CD4-positive, alpha-beta T cell (primary cell): ENCODE data around the gene MYO3B. TPM values are rescaled to one million over a fixed set of nuclear protein-coding genes. Genes with fewer than 3 reads are reported as not detected.

Source experiments
- ATAC-seq: fragments of 200-7000 bp; cut with Tn5 transposase; one replicate; pipeline ENCODE4 v1.10.0; 2022; ENCODE audit warnings: mild to moderate bottlenecking; ENCODE audit not compliant: poor library complexity
- CTCF ChIA-PET: fragments of 350-600 bp; sonication (Branson Sonifier 250); formaldehyde crosslinking; loops from one replicate; lab custom pipeline; 2021; ENCODE audit warnings: antibody characterized with exemption, inconsistent platforms; lab: Charles Lee
- POLR2A ChIA-PET: fragments of 350-600 bp; sonication (Branson Sonifier 250); formaldehyde crosslinking; loops from one replicate; lab custom pipeline; 2021; ENCODE audit warnings: antibody characterized with exemption, inconsistent platforms; lab: Charles Lee
- DNase-seq, 14 experiments: peaks; one replicate each; pipeline ENCODE4 v3.0.0-alpha.2; 2013 to 2020; ENCODE audit warnings: mixed read lengths in 2 of 14
- H3K27ac ChIP-seq, 2 donors: one replicate each; pipeline versions ENCODE4 v1.5.1 to v1.7.0; 2013; ENCODE audit warnings: low read length in 2 of 2, low read depth in 1 of 2, mild to moderate bottlenecking in 1 of 2
- H3K27me3 ChIP-seq, 2 experiments: 1 replicate in 1 of 2; 2 replicates in 1 of 2; pipeline versions ENCODE4 v1.6.1 to v1.7.0; 2013; ENCODE audit warnings: low read length in 2 of 2, control low read depth in 1 of 2, mild to moderate bottlenecking in 1 of 2, moderate library complexity in 1 of 2; ENCODE audit not compliant: insufficient read depth in 2 of 2, control insufficient read depth in 1 of 2
- H3K36me3 ChIP-seq: one replicate; pipeline ENCODE4 v1.6.1; 2013; ENCODE audit warnings: low read length, control low read depth; ENCODE audit not compliant: insufficient read depth
- H3K4me1 ChIP-seq: one replicate; pipeline ENCODE4 v1.6.1; 2013; ENCODE audit warnings: low read length, control low read depth; ENCODE audit not compliant: insufficient read depth
- H3K4me3 ChIP-seq: one replicate; pipeline ENCODE4 v1.5.1; 2013; ENCODE audit warnings: mild to moderate bottlenecking, low read length, moderate library complexity
- H3K9me3 ChIP-seq, 2 experiments: 1 replicate in 1 of 2; 2 replicates in 1 of 2; pipeline versions ENCODE4 v1.6.1 to v1.7.0; 2013; ENCODE audit warnings: low read length in 2 of 2, mild to moderate bottlenecking in 2 of 2, control low read depth in 1 of 2, moderate library complexity in 1 of 2; ENCODE audit not compliant: control insufficient read depth in 1 of 2, insufficient read depth in 1 of 2
- H3K27ac Mint-ChIP-seq: one replicate; pipeline ENCODE4 v1.8.0; 2020; ENCODE audit warnings: mixed read lengths
- H3K27me3 Mint-ChIP-seq: one replicate; pipeline ENCODE4 v1.8.0; 2021; ENCODE audit warnings: mixed read lengths
- H3K36me3 Mint-ChIP-seq: one replicate; pipeline ENCODE4 v1.8.0; 2021; ENCODE audit warnings: low read depth, mixed read lengths
- H3K4me1 Mint-ChIP-seq: one replicate; pipeline ENCODE4 v1.8.0; 2021; ENCODE audit warnings: low read depth, mixed read lengths
- H3K4me3 Mint-ChIP-seq: one replicate; pipeline ENCODE4 v1.8.0; 2020; ENCODE audit warnings: mild to moderate bottlenecking, mixed read lengths
- H3K9me3 Mint-ChIP-seq: one replicate; pipeline ENCODE4 v1.8.0; 2020; ENCODE audit warnings: mixed read lengths
- intact Hi-C, 2 experiments: fragments of 100-400 bp; cut with DNase I in 1 of 2; cut with micrococcal nuclease in 1 of 2; formaldehyde crosslinking; loops; one replicate each; pipeline versions ENCODE4 v1.15.1 to v1.9.0; 2023 to 2025; cut with DNase I, micrococcal nuclease
- total RNA-seq, 174 experiments: library from RNA in 2 of 174; stranded (reverse) in 2 of 174; gene quantifications; one replicate each; pipeline ENCODE4 v1.2.3 and lab custom pipeline; 2021 to 2026
- TF ChIP-seq, protein P1 (sequence below): fragments of 200-600 bp; IDR thresholded peaks from one replicate; pipeline ENCODE4 v1.8.0; 2022; ENCODE audit warnings: antibody characterized with exemption, mild to moderate bottlenecking

The MYO3B gene
- total RNA-seq, 2 experiments from 2014 or later = not detected

DNA sequence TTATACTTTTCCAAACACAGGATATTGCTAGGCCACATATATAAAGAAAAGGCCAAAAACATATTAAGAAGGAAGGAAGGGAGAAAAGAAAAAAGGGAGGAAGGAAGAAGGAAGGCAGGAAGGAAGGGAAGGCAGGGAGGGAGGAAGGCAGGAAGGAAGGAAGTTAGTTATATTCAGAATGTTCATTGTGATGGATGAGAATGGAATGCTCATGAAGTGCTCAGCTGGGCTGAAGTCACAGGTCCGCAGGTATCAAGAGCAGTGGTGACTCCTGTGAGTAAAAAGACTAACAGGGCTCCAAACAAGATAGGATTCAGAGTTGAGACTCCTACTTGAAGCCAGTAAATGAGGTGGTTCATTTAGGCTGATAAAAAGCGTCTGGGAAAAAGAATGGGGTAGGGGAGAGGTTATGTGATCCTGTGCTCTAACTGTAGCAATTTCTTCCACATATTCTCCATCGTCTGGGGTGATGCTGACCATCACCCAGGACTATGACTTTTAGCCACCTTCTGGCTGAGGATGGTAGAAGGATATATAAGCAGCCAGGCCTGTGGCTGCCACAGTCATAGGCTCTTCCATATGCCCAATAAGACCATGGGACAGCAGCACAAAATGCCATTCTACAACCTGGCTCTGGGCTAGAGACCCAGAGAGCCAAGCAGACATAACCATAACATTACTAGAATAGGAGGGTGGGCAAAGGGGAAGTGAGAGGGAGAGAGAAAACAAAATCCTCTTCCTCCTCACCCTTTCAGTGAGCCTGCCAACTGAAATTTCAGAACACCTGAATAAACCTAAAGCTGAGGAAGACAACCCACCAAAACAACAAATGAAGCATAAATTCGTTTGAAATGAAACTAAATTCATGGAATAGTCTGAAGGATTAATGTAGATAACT lies 173.2 kb downstream of the MYO3B start:
- no peaks in the 10 kb centered on the region for H3K36me3 Mint-ChIP-seq
- H3K4me3 Mint-ChIP-seq = no peak overlapping the region
- Histone ChIP-seq H3K9me3 (no peaks in the 10 kb centered on the region), H3K4me3 (no peak overlapping the region), H3K27ac (no peak overlapping the region), H3K4me1 (peaks cover 11% of the 10 kb centered on the region), H3K27me3 (peaks cover 0 to 5% of the 10 kb centered on the region in 2 experiments), H3K36me3 (no peaks in the 10 kb centered on the region)
- intact Hi-C loops = no loop called here
- H3K27ac Mint-ChIP-seq = no peak overlapping the region
- no peaks in the 10 kb centered on the region for H3K27me3 Mint-ChIP-seq
- ATAC-seq (no peak), DNase-seq (no peak)
- peaks cover 29% of the 10 kb centered on the region for H3K4me1 Mint-ChIP-seq
- ChIA-PET POLR2A (no interaction called here), CTCF (interaction anchor here (1.2 kb wide), 1 partner anchor 18 kb away, joined by 3 read pairs; no protein-coding TSS in a partner anchor)
- TF ChIP-seq, protein P1, sequence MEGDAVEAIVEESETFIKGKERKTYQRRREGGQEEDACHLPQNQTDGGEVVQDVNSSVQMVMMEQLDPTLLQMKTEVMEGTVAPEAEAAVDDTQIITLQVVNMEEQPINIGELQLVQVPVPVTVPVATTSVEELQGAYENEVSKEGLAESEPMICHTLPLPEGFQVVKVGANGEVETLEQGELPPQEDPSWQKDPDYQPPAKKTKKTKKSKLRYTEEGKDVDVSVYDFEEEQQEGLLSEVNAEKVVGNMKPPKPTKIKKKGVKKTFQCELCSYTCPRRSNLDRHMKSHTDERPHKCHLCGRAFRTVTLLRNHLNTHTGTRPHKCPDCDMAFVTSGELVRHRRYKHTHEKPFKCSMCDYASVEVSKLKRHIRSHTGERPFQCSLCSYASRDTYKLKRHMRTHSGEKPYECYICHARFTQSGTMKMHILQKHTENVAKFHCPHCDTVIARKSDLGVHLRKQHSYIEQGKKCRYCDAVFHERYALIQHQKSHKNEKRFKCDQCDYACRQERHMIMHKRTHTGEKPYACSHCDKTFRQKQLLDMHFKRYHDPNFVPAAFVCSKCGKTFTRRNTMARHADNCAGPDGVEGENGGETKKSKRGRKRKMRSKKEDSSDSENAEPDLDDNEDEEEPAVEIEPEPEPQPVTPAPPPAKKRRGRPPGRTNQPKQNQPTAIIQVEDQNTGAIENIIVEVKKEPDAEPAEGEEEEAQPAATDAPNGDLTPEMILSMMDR = no peak
- H3K9me3 Mint-ChIP-seq = no peaks in the 10 kb centered on the region

DNA sequence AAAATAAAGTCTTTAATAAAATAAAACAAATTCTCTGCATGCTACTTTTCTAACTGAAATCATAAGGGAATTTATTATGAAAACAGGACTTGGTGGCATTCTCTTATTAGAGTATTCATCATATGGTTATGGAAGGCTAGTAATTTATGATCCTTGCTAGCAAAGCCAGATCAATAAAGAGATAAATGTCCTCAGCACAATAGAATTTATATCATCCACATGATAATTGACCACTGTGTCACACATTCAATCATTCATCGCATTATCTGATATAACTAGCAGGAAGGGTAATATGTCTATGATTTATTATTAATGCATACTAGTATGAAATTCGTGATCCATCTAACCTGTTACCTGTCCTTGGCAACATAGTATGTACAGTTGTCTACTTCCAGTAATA lies 175.8 kb downstream of the MYO3B start:
- Histone ChIP-seq H3K4me1 (peaks cover 11% of the 10 kb centered on the region), H3K27ac (no peak overlapping the region), H3K9me3 (no peaks in the 10 kb centered on the region), H3K4me3 (no peak overlapping the region), H3K27me3 (peaks cover 0 to 1% of the 10 kb centered on the region in 2 experiments), H3K36me3 (no peaks in the 10 kb centered on the region)
- POLR2A ChIA-PET = no interaction called here
- H3K9me3 Mint-ChIP-seq = no peaks in the 10 kb centered on the region
- TF ChIP-seq, protein P1 = no peak
- H3K36me3 Mint-ChIP-seq = no peaks in the 10 kb centered on the region
- H3K27me3 Mint-ChIP-seq = no peaks in the 10 kb centered on the region
- peaks cover 29% of the 10 kb centered on the region for H3K4me1 Mint-ChIP-seq
- no peak overlapping the region for H3K27ac Mint-ChIP-seq
- CTCF ChIA-PET = no interaction called here
- DNase-seq = no peak
- intact Hi-C loops = no loop called here
- H3K4me3 Mint-ChIP-seq = no peak overlapping the region
- no peak for ATAC-seq

DNA sequence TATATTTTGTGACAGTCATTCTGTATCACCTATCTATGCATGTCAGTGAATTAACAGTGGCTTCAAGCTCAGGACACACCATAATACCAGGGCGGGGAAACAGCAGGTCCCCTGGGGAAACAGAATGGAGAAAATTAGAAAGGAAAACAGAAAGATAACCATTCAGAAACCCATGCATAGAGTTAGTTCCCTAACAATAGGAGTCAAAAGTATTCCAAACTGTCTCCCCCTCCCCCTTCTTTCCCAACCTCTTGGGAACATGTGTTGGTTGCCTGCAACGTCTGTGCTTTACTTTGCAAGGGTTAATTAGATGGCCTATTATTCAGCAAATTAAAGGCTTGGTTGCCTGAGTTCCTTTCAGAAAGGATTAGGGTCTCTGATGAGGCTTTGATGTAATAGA lies 176.4 kb downstream of the MYO3B start:
- intact Hi-C loops = no loop called here

More for the DNA sequence above, 176.4 kb downstream of the MYO3B start:
- Mint-ChIP-seq H3K27ac (no peak overlapping the region), H3K36me3 (no peaks in the 10 kb centered on the region), H3K4me3 (no peak overlapping the region), H3K9me3 (no peaks in the 10 kb centered on the region), H3K4me1 (peaks cover 29% of the 10 kb centered on the region), H3K27me3 (no peaks in the 10 kb centered on the region)
- ATAC-seq = no peak
- DNase-seq = no peak
- no peaks in the 10 kb centered on the region for H3K36me3 ChIP-seq
- POLR2A ChIA-PET = interaction anchor here (0.9 kb wide), 1 partner anchor 12 kb away, joined by 4 read pairs; no protein-coding TSS in a partner anchor
- no peaks in the 10 kb centered on the region for H3K9me3 ChIP-seq
- TF ChIP-seq, protein P1 = no peak
- H3K4me1 ChIP-seq = peaks cover 11% of the 10 kb centered on the region
- CTCF ChIA-PET = no interaction called here
- H3K4me3 ChIP-seq = no peak overlapping the region
- no peaks in the 10 kb centered on the region for H3K27me3 ChIP-seq
- no peak overlapping the region for H3K27ac ChIP-seq
